Neural cell (in vitro differentiated cells): ENCODE results near the gene IRF7. TPM values are rescaled to one million over a fixed set of nuclear protein-coding genes. Genes with fewer than 3 reads are reported as not detected.

ENCODE experiments used
- H2AFZ ChIP-seq: fragments of 200-600, 300-800 bp; sonication (generic), shearing (Covaris generic); 2 replicates; pipeline ENCODE4 v1.6.0; 2014; ENCODE audit warnings: low read depth, mild to moderate bottlenecking, antibody characterized with exemption, low read length, moderate library complexity
- H3F3A ChIP-seq: fragments of 200-600 bp; shearing (Covaris generic); 2 replicates; pipeline ENCODE4 v1.6.1; 2016; ENCODE audit warnings: mild to moderate bottlenecking, moderate library complexity, mixed read lengths, antibody characterized with exemption, low read length; ENCODE audit not compliant: insufficient read depth, poor library complexity, severe bottlenecking
- H3K27ac ChIP-seq: fragments of 200-600, 300-800 bp; sonication (generic), shearing (Covaris generic); 2 replicates; pipeline ENCODE4 v1.5.1; 2014; ENCODE audit warnings: mild to moderate bottlenecking, low read length, moderate library complexity
- H3K27me3 ChIP-seq: fragments of 300-800, 200-600 bp; sonication (generic), shearing (Covaris generic); 2 replicates; pipeline ENCODE4 v1.6.0; 2014; ENCODE audit warnings: mild to moderate bottlenecking, low read depth, low read length, moderate library complexity; ENCODE audit not compliant: insufficient read depth
- H3K36me3 ChIP-seq: fragments of 300-800, 200-600 bp; sonication (generic), shearing (Covaris generic); 2 replicates; pipeline ENCODE4 v1.5.1; 2014; ENCODE audit warnings: mild to moderate bottlenecking, antibody characterized with exemption, low read length, moderate library complexity; ENCODE audit not compliant: insufficient read depth
- H3K4me2 ChIP-seq: fragments of 300-800, 200-600 bp; sonication (generic), shearing (Covaris generic); 2 replicates; pipeline ENCODE4 v1.6.0; 2014; ENCODE audit warnings: mild to moderate bottlenecking, low read length
- H3K4me3 ChIP-seq: fragments of 300-800, 200-600 bp; sonication (generic), shearing (Covaris generic); 2 replicates; pipeline ENCODE4 v1.5.1; 2014; ENCODE audit warnings: mild to moderate bottlenecking, low read length, moderate library complexity
- H3K79me2 ChIP-seq: fragments of 200-600 bp; shearing (Covaris generic); replicated peaks from 2 replicates; pipeline ENCODE4 v1.6.0; 2014; ENCODE audit warnings: mild to moderate bottlenecking, low read length, moderate library complexity; ENCODE audit not compliant: insufficient read depth
- H3K9ac ChIP-seq: fragments of 300-800, 200-600 bp; sonication (generic), shearing (Covaris generic); 2 replicates; pipeline ENCODE4 v1.6.1; 2016; ENCODE audit warnings: mild to moderate bottlenecking, low read length, mixed read lengths
- H3K9me2 ChIP-seq: fragments of 200-600 bp; shearing (Covaris generic); 2 replicates; pipeline ENCODE4 v1.6.1; 2016; ENCODE audit warnings: mild to moderate bottlenecking, low read length, mixed read lengths; ENCODE audit not compliant: insufficient read depth
- H3K9me3 ChIP-seq: fragments of 200-600, 300-800 bp; sonication (generic), shearing (Covaris generic); 2 replicates; pipeline ENCODE4 v1.6.1; 2016; ENCODE audit warnings: mild to moderate bottlenecking, mixed run types, low read length, moderate library complexity, mixed read lengths
- H4K20me1 ChIP-seq: fragments of 200-600 bp; shearing (Covaris generic); 2 replicates; pipeline ENCODE4 v1.6.1; 2016; ENCODE audit warnings: mild to moderate bottlenecking, mixed run types; ENCODE audit not compliant: insufficient read depth
- CTCF ChIP-seq: fragments of 450-650 bp; IDR thresholded peaks from 2 replicates; pipeline ENCODE4 v1.5.1; 2014; ENCODE audit warnings: antibody characterized with exemption, mild to moderate bottlenecking, moderate library complexity; ENCODE audit not compliant: poor library complexity, severe bottlenecking
- EP300 ChIP-seq: fragments of 450-650 bp; conservative IDR thresholded peaks from 2 replicates; pipeline ENCODE4 v1.6.1; 2014; ENCODE audit warnings: antibody characterized with exemption, mild to moderate bottlenecking, moderate library complexity; ENCODE audit not compliant: poor library complexity, severe bottlenecking
- EZH2 ChIP-seq: fragments of 200-600, 300-800 bp; shearing (Covaris generic), sonication (generic); IDR thresholded peaks from 2 replicates; pipeline ENCODE4 v1.6.1; 2014; ENCODE audit warnings: antibody characterized with exemption, low read length, borderline replicate concordance, mild to moderate bottlenecking; ENCODE audit not compliant: insufficient read depth, poor library complexity, severe bottlenecking
- MXI1 ChIP-seq: fragments of 450-650 bp; conservative IDR thresholded peaks from 2 replicates; pipeline ENCODE4 v1.6.1; 2014; ENCODE audit warnings: antibody characterized with exemption, mild to moderate bottlenecking; ENCODE audit not compliant: poor library complexity, severe bottlenecking
- POLR2AphosphoS5 ChIP-seq: IDR thresholded peaks from 2 replicates; pipeline ENCODE4 v1.6.1; 2012
- RAD21 ChIP-seq: fragments of 450-650 bp; conservative IDR thresholded peaks from 2 replicates; pipeline ENCODE4 v1.6.1; 2014; ENCODE audit warnings: antibody characterized with exemption, mild to moderate bottlenecking, moderate library complexity
- SMC3 ChIP-seq: fragments of 450-650 bp; conservative IDR thresholded peaks from 2 replicates; pipeline ENCODE4 v1.6.1; 2014; ENCODE audit warnings: antibody characterized with exemption, mild to moderate bottlenecking, moderate library complexity; ENCODE audit not compliant: poor library complexity
- TAF1 ChIP-seq: IDR thresholded peaks from 2 replicates; pipeline ENCODE4 v1.6.1; 2012; ENCODE audit warnings: low read depth
- polyA plus RNA-seq: library from polyadenylated mRNA; depleted of rRNA; stranded (reverse); fragments of >200 nt; gene quantifications from 2 replicates; pipeline ENCODE4 v1.2.3, GENCODE V29; 2014
- TF ChIP-seq, protein P1 (sequence below): IDR thresholded peaks from 2 replicates; pipeline ENCODE4 v1.6.1; 2012; ENCODE audit warnings: borderline replicate concordance

Gene IRF7
- polyA plus RNA-seq, 1 donor from 2014 or later = 1.1 TPM

DNA sequence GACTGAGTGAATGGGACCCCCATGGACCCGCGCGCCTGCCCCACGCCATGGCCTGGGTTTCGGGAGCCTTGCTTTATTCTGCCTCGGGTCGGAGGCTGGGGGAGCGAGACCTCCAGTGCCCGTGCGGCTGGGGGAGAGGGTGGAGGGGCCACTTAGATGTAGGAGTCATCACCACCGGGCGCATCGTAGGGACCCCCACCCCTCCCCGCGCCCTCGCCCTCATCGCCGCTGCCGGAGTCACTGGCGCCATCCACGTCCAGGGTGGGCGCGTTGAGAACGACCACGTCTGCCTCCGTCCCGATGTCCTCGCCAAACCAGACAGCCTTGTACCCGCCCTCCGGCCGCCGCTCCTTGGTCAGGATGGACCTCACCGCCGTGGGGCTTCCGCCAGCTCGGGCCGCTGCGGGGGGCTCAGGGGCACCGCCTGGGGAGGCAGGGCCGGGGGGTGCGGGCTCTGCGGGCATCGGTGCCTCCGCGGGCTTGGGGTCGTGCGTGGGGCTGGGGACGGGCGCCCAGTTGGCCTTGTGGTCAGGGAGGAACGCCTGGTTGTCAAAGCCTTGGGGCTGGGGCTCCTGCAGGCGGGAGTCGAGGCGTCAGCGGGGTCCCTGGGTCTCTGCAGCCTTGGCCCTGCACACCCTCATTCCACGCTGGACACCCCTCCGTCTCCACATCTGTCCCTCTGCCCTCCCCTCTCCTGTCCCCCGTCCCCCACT is 1.6 kb upstream of the IRF7 start:
- TF ChIP-seq, protein P1, sequence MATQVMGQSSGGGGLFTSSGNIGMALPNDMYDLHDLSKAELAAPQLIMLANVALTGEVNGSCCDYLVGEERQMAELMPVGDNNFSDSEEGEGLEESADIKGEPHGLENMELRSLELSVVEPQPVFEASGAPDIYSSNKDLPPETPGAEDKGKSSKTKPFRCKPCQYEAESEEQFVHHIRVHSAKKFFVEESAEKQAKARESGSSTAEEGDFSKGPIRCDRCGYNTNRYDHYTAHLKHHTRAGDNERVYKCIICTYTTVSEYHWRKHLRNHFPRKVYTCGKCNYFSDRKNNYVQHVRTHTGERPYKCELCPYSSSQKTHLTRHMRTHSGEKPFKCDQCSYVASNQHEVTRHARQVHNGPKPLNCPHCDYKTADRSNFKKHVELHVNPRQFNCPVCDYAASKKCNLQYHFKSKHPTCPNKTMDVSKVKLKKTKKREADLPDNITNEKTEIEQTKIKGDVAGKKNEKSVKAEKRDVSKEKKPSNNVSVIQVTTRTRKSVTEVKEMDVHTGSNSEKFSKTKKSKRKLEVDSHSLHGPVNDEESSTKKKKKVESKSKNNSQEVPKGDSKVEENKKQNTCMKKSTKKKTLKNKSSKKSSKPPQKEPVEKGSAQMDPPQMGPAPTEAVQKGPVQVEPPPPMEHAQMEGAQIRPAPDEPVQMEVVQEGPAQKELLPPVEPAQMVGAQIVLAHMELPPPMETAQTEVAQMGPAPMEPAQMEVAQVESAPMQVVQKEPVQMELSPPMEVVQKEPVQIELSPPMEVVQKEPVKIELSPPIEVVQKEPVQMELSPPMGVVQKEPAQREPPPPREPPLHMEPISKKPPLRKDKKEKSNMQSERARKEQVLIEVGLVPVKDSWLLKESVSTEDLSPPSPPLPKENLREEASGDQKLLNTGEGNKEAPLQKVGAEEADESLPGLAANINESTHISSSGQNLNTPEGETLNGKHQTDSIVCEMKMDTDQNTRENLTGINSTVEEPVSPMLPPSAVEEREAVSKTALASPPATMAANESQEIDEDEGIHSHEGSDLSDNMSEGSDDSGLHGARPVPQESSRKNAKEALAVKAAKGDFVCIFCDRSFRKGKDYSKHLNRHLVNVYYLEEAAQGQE = no peak
- no peak for TF ChIP-seq SMC3
- TF ChIP-seq EZH2 = no peak
- TF ChIP-seq EP300 = no peak
- TF ChIP-seq TAF1 = no peak
- TF ChIP-seq POLR2AphosphoS5 = no peak
- TF ChIP-seq RAD21 = no peak
- no peak for TF ChIP-seq MXI1
- TF ChIP-seq CTCF = no peak
- Histone ChIP-seq H3K27me3 (no peaks in the 10 kb centered on the region), H3K9me3 (no peaks in the 10 kb centered on the region), H3K79me2 (no peaks in the 10 kb centered on the region), H3F3A (no peaks in the 10 kb centered on the region), H4K20me1 (no peaks in the 10 kb centered on the region), H3K36me3 (no peaks in the 10 kb centered on the region), H3K9me2 (no peaks in the 10 kb centered on the region), H3K4me2 (no peak overlapping the region), H3K4me3 (no peak overlapping the region), H2AFZ (no peak overlapping the region), H3K27ac (no peak overlapping the region), H3K9ac (no peak overlapping the region)

GRCh38 chr11:616320-617198 is 809 bp upstream of the IRF7 start:
- no peaks in the 10 kb centered on the region for H3K27me3 ChIP-seq
- no peak overlapping the region for H3K27ac ChIP-seq
- H2AFZ ChIP-seq = no peak overlapping the region
- no peaks in the 10 kb centered on the region for H3K9me3 ChIP-seq
- H3K9me2 ChIP-seq = no peaks in the 10 kb centered on the region
- no peak overlapping the region for H3K4me2 ChIP-seq
- H3K9ac ChIP-seq = no peak overlapping the region
- no peaks in the 10 kb centered on the region for H3K79me2 ChIP-seq
- H3K4me3 ChIP-seq = no peak overlapping the region
- H3F3A ChIP-seq = no peaks in the 10 kb centered on the region
- H4K20me1 ChIP-seq = no peaks in the 10 kb centered on the region
- no peaks in the 10 kb centered on the region for H3K36me3 ChIP-seq
- TF ChIP-seq TAF1 (no peak), EP300 (no peak), MXI1 (no peak), CTCF (no peak), SMC3 (no peak), POLR2AphosphoS5 (no peak), RAD21 (no peak), EZH2 (no peak)
- TF ChIP-seq, protein P1 = no peak
